Measurements from ENCODE around the gene IYD.

Gene IYD

GRCh38 chr6:150394899-150395295, 26.1 kb downstream of the IYD start:
- no peak for DNase-seq (ENCODE audit: low spot score)

- DNase-seq (ENCODE audit: low spot score): peak; percentile 22
Observed at GRCh38 chr6:150395388-150396009, 26.7 kb downstream of the IYD start.

- DNase-seq (ENCODE audit: low spot score): no peak
Observed at GRCh38 chr6:150403458-150404246, 34.8 kb downstream of the IYD start.

GRCh38 chr6:150406948-150407347, 38.1 kb downstream of the IYD start:
- no peak for DNase-seq (ENCODE audit: low spot score)

GRCh38 chr6:150408842-150409241, 40.0 kb downstream of the IYD start:
- no peak for DNase-seq (ENCODE audit: low spot score)

GRCh38 chr6:150409576-150410066, 40.8 kb downstream of the IYD start:
- no peak for DNase-seq (ENCODE audit: low spot score)

- DNase-seq (ENCODE audit: low spot score): no peak
Observed at GRCh38 chr6:150410399-150410798, 41.6 kb downstream of the IYD start.

GRCh38 chr6:150410906-150411305, 42.1 kb downstream of the IYD start:
- DNase-seq (ENCODE audit: low spot score): no peak

- no peak for DNase-seq (ENCODE audit: low spot score)
Observed at GRCh38 chr6:150412221-150412620, 43.4 kb downstream of the IYD start.

GRCh38 chr6:150413198-150413597, 44.4 kb downstream of the IYD start:
- no peak for DNase-seq (ENCODE audit: low spot score)

GRCh38 chr6:150413781-150414281, 45.0 kb downstream of the IYD start:
- no peak for DNase-seq (ENCODE audit: low spot score)

GRCh38 chr6:150416128-150416527, 47.3 kb downstream of the IYD start:
- no peak for DNase-seq (ENCODE audit: low spot score)

GRCh38 chr6:150417250-150417649, 48.4 kb downstream of the IYD start:
- no peak for DNase-seq (ENCODE audit: low spot score)

- peak; percentile 17 for DNase-seq (ENCODE audit: low spot score)
Observed at GRCh38 chr6:150417899-150418826, 49.4 kb downstream of the IYD start.

- DNase-seq (ENCODE audit: low spot score): no peak
Observed at GRCh38 chr6:150418827-150419594, 50.2 kb downstream of the IYD start.

GRCh38 chr6:150420428-150420827, 51.6 kb downstream of the IYD start:
- no peak for DNase-seq (ENCODE audit: low spot score)

- no peak for DNase-seq (ENCODE audit: low spot score)
Observed at GRCh38 chr6:150420926-150421325, 52.1 kb downstream of the IYD start.

GRCh38 chr6:150425508-150425907, 56.7 kb downstream of the IYD start:
- DNase-seq (ENCODE audit: low spot score): no peak

GRCh38 chr6:150426198-150426597, 57.4 kb downstream of the IYD start:
- DNase-seq (ENCODE audit: low spot score): no peak

GRCh38 chr6:150427037-150427602, 58.3 kb downstream of the IYD start:
- no peak for DNase-seq (ENCODE audit: low spot score)

- no peak for DNase-seq (ENCODE audit: low spot score)
Observed at GRCh38 chr6:150427843-150428242, 59.0 kb downstream of the IYD start.

Data from hematopoietic multipotent progenitor cell treated with erythropoietin and hydrocortisone succinate and interleukin-3 and kit ligand, for 17 days (in vitro differentiated cells).